Upper lobe of left lung (tissue), 6 donors: ENCODE data around the gene CDKAL1. TPM values are rescaled to one million over a fixed set of nuclear protein-coding genes. Genes with fewer than 3 reads are reported as not detected.
"Not testable (repeated sequence)": the region's sequence is repeated elsewhere in the genome, so short reads cannot be mapped to it uniquely, and the experiment has no call there.

Source experiments
- ATAC-seq, 2 donors: fragments of 200-7000 bp; cut with Tn5 transposase; one replicate each; pipeline ENCODE4 v1.9.1; 2022; ENCODE audit warnings: mild to moderate bottlenecking in 2 of 2, moderate library complexity in 2 of 2; ENCODE audit not compliant: low FRiP score in 2 of 2
- DNase-seq, 2 donors: peaks; one replicate each; pipeline ENCODE4 v3.0.0-alpha.2; 2019 to 2020
- H3K27ac ChIP-seq, 4 donors: fragments of 200-600 bp; sonication (generic); one replicate each; pipeline ENCODE4 v1.5.1; 2016 to 2019
- H3K27me3 ChIP-seq, 4 donors: fragments of 200-600 bp; sonication (generic); one replicate each; pipeline ENCODE4 v1.5.1; 2017 to 2019
- H3K36me3 ChIP-seq, 4 donors: fragments of 200-600 bp; sonication (generic); one replicate each; pipeline ENCODE4 v1.5.1; 2016 to 2019
- H3K4me1 ChIP-seq, 4 donors: fragments of 200-600 bp; sonication (generic); one replicate each; pipeline ENCODE4 v1.5.1; 2018 to 2019
- H3K4me3 ChIP-seq, 4 donors: fragments of 200-600 bp; sonication (generic); one replicate each; pipeline ENCODE4 v1.5.1; 2017 to 2019; ENCODE audit warnings: mild to moderate bottlenecking in 2 of 4, moderate library complexity in 1 of 4
- H3K9me3 ChIP-seq, 4 donors: fragments of 200-600 bp; sonication (generic); one replicate each; pipeline ENCODE4 v1.5.1; 2018 to 2019
- CTCF ChIP-seq, 6 experiments: fragments of 450-650 bp in 4 of 6; fragments of 200-600 bp in 2 of 6; sonication (generic) in 2 of 6; IDR thresholded peaks; one replicate each; pipeline ENCODE4 v1.5.1; 2016 to 2019; ENCODE audit warnings: antibody characterized with exemption in 6 of 6
- EP300 ChIP-seq, 4 donors: sonication (generic); formaldehyde crosslinking; IDR thresholded peaks; one replicate each; pipeline ENCODE4 v1.5.1; 2017; ENCODE audit warnings: antibody characterized with exemption in 4 of 4, control low read depth in 2 of 4
- POLR2A ChIP-seq, 4 donors: fragments of 450-650 bp; IDR thresholded peaks; one replicate each; pipeline ENCODE4 v1.5.1; 2016 to 2017; ENCODE audit warnings: antibody characterized with exemption in 4 of 4, mild to moderate bottlenecking in 2 of 4
- POLR2AphosphoS5 ChIP-seq, 2 donors: sonication (generic); formaldehyde crosslinking; IDR thresholded peaks; one replicate each; pipeline ENCODE4 v1.5.1; 2017; ENCODE audit warnings: antibody characterized with exemption in 2 of 2
- WGBS, 2 donors: methylation state at CpG; one replicate each; pipeline ENCODE4 v1.1.5; 2017 to 2018; 5-methylcytosine and 5-hydroxymethylcytosine counted together
- total RNA-seq, 6 donors: library from RNA; depleted of rRNA in 4 of 6; stranded (reverse); fragments of >200 nt in 4 of 6; gene quantifications; one replicate each; pipeline versions ENCODE4 v1.1.0 to v1.2.1, GENCODE V29; 2016 to 2021
- donor health status: DM: no; HTN: no; CAD: no; lungs with moderate emphysema.
- donor health status: DM: no; HTN: yes; CAD: no; lungs with severe emphysema.

CDKAL1 gene
- total RNA-seq, 6 donors from 2014 or later, result 9.4 to 22.6 (median 13.8) TPM

GRCh38 chr6:21189759-21190158 is 655.5 kb downstream of the CDKAL1 start:
- H3K4me3 ChIP-seq, result no peak overlapping the region
- TF ChIP-seq POLR2AphosphoS5 (IDR thresholded peaks at IDR 0.05) (no peak), EP300 (IDR thresholded peaks at IDR 0.05) (no peak), POLR2A (IDR thresholded peaks at IDR 0.05) (no peak), CTCF (IDR thresholded peaks at IDR 0.05) (no peak)
- no peaks in the 10 kb centered on the region for H3K27me3 ChIP-seq
- DNase-seq (no peak), ATAC-seq (no peak)
- H3K9me3 ChIP-seq, result no peaks in the 10 kb centered on the region
- no peaks in the 10 kb centered on the region for H3K36me3 ChIP-seq
- WGBS, 2 donors, result 88 to 94% methylated on average over 4 of the region's 4 CpGs
- H3K4me1 ChIP-seq, result peaks cover 0 to 3% (median 0%) of the 10 kb centered on the region in 4 donors
- no peak overlapping the region for H3K27ac ChIP-seq

- H3K27me3 ChIP-seq, result no peaks in the 10 kb centered on the region
- H3K27ac ChIP-seq, result no peak overlapping the region
- no peak for DNase-seq
- H3K9me3 ChIP-seq, result no peaks in the 10 kb centered on the region
- H3K36me3 ChIP-seq, result no peaks in the 10 kb centered on the region
- H3K4me3 ChIP-seq, result no peak overlapping the region
- WGBS, 2 donors, result 50 to 71% methylated on average over 2 of the region's 2 CpGs
- peaks cover 0 to 3% (median 0%) of the 10 kb centered on the region in 4 donors for H3K4me1 ChIP-seq
- no peak for TF ChIP-seq CTCF (IDR thresholded peaks at IDR 0.05)
- ATAC-seq, result no peak
Observed at GRCh38 chr6:21190701-21191100, 656.4 kb downstream of the CDKAL1 start.

- ATAC-seq (no peak), DNase-seq (no peak)
- H3K4me3 ChIP-seq, result no peak overlapping the region
- H3K27me3 ChIP-seq, result no peaks in the 10 kb centered on the region
- no peaks in the 10 kb centered on the region for H3K36me3 ChIP-seq
- H3K4me1 ChIP-seq, result no peaks in the 10 kb centered on the region
- WGBS, 2 donors, result 83 to 85% methylated on average over 2 of the region's 2 CpGs
- no peaks in the 10 kb centered on the region for H3K9me3 ChIP-seq
- no peak overlapping the region for H3K27ac ChIP-seq
- no peak for TF ChIP-seq POLR2AphosphoS5 (IDR thresholded peaks at IDR 0.05)
- no peak for TF ChIP-seq POLR2A (IDR thresholded peaks at IDR 0.05)
- TF ChIP-seq CTCF (IDR thresholded peaks at IDR 0.05), result no peak
- TF ChIP-seq EP300 (IDR thresholded peaks at IDR 0.05), result no peak
Observed at GRCh38 chr6:21193790-21194475, 659.7 kb downstream of the CDKAL1 start.

- not testable (repeated sequence) for H3K9me3 ChIP-seq, H3K27me3 ChIP-seq, H3K27ac ChIP-seq, DNase-seq, H3K4me1 ChIP-seq, H3K36me3 ChIP-seq, H3K4me3 ChIP-seq, ATAC-seq
- WGBS, 2 donors, result 92 to 97% methylated on average over 7 of the region's 7 CpGs
Observed at GRCh38 chr6:21195301-21195700, 661.0 kb downstream of the CDKAL1 start.

GRCh38 chr6:21198032-21198640 is 663.9 kb downstream of the CDKAL1 start:
- WGBS, 2 donors, result 43 to 60% methylated on average over 5 of the region's 5 CpGs
- Histone ChIP-seq H3K36me3 (no peaks in the 10 kb centered on the region), H3K27ac (no peak overlapping the region), H3K4me3 (no peak overlapping the region), H3K9me3 (no peaks in the 10 kb centered on the region), H3K4me1 (peaks cover 0 to 15% (median 0%) of the 10 kb centered on the region in 4 donors), H3K27me3 (no peaks in the 10 kb centered on the region)
- ATAC-seq, result no peak
- no peak for TF ChIP-seq POLR2AphosphoS5 (IDR thresholded peaks at IDR 0.05)
- no peak for TF ChIP-seq CTCF (IDR thresholded peaks at IDR 0.05)
- no peak for TF ChIP-seq EP300 (IDR thresholded peaks at IDR 0.05)
- no peak for TF ChIP-seq POLR2A (IDR thresholded peaks at IDR 0.05)
- no peak for DNase-seq
